GM21723 (cell line): Measurements from ENCODE around the gene TEKT1.

Experiments used
- ATAC-seq: cut with Tn5 transposase; IDR thresholded peaks from one replicate; pipeline ENCODE4 v1.9.1; 2021; ENCODE audit warnings: mild to moderate bottlenecking, moderate library complexity; ENCODE audit not compliant: unreplicated experiment

The TEKT1 gene

GRCh38 chr17:6768447-6768846 is 63.1 kb downstream of the TEKT1 start:
- no peak for ATAC-seq

- ATAC-seq, result no peak
Observed at GRCh38 chr17:6761779-6762178, 69.8 kb downstream of the TEKT1 start.

- ATAC-seq, result no peak
Observed at GRCh38 chr17:6757747-6758146, 73.8 kb downstream of the TEKT1 start.

- ATAC-seq, result no peak
Observed at GRCh38 chr17:6756425-6757031, 75.0 kb downstream of the TEKT1 start.

DNA sequence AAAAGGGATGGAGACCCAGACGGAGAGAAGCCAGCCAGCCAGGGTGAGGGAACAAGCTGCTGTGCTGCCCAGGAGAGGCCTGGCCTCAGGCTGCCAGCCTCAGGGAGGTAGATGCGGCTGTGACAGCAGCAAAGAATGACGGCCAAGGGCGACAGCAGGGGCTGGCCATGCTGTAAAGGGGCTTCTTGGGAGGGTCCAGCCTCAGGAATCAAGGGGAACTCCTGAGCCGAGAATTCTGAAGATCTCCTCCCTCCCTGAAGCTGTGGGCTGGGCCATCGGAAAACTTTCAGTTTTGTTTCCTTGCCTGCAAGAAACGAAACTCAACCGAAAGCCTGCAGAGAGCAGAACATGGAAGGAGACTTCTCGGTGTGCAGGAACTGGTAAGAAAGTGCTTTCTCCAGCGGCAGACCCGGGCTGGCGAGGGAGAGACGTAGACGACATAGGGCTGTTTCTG is 75.8 kb downstream of the TEKT1 start, which contains the start of gene XAF1:
TSS of gene XAF1 (plus strand) at position 316 of the 454 bp plus-strand sequence. CDS start at position 349, 33 bp downstream.
- no peak for ATAC-seq

DNA sequence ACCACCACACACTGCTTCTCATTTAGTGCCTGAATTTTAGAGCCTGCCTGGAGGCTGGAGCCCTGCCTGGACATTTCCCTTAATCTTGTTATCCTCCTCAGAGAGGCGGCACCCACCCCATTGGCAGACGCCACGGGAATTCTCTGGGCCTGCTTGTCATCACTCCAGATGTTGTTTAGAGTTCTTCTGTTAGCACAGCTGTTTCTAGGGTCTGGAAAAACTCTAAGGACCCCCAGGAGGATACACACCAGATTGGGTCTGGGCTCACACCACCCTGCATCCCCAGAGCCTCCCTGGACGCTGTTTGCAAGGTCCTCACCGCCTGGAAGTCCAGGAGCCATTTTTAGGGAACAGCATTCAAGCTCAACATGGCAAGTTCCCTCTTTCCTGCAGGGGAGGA is 76.2 kb downstream of the TEKT1 start:
- ATAC-seq, result no peak

GRCh38 chr17:6753546-6753945 is 78.0 kb downstream of the TEKT1 start:
- ATAC-seq, result no peak

DNA sequence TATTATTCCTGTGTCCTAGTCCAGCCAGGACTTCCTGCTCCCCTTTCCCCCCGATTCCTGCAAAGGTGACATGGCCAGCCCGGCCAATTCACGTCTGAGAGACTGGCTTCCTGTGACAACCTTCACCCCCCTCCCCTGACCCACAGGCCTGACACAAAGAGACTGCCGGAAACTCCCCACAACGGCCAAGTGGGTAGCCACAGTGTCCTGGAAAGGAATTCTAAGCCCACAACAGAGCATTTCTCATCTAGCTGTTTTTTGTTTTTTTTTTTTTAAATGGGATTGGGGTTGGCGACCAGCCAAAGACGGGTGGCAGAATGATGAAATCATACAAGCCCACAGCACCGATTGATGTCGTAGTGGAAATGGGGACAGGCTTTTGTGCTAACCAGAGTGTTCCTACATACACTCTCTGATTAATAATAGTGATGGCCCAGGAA is 78.5 kb downstream of the TEKT1 start:
- no peak for ATAC-seq

- ATAC-seq, result no peak
Observed at GRCh38 chr17:6752068-6752909, 79.2 kb downstream of the TEKT1 start.

DNA sequence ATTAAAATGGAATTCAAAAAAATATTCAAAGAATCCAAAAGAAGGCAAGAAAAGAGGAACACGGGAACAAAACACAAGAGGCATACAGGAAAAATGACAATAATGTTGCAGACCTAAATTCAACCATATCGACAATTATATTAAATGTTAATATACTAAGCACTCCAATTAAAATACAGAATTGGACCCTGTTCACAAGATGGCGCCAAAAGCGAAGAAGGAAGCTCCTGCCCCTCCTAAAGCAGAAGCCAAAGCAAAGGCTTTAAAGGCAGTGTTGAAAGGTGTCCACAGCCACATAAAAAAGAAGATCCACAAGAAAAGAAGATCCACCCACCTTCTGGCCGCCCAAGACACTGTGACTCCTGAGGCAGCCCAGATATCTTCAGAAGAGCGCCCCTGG is 82.0 kb downstream of the TEKT1 start:
- ATAC-seq, result no peak

GRCh38 chr17:6748617-6749016 is 82.9 kb downstream of the TEKT1 start:
- ATAC-seq, result no peak
